Hematopoietic multipotent progenitor cell treated with erythropoietin and hydrocortisone succinate and interleukin-3 and kit ligand, for 8 days (in vitro differentiated cells): ENCODE data around the gene GET4.
A peak's percentile ranks its signal among the peaks of the same experiment; 100 is the strongest.

Experiments
- DNase-seq: peaks from one replicate; pipeline ENCODE4 v3.0.0-alpha.2; 2015

GET4 gene, protein sequence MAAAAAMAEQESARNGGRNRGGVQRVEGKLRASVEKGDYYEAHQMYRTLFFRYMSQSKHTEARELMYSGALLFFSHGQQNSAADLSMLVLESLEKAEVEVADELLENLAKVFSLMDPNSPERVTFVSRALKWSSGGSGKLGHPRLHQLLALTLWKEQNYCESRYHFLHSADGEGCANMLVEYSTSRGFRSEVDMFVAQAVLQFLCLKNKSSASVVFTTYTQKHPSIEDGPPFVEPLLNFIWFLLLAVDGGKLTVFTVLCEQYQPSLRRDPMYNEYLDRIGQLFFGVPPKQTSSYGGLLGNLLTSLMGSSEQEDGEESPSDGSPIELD

DNA sequence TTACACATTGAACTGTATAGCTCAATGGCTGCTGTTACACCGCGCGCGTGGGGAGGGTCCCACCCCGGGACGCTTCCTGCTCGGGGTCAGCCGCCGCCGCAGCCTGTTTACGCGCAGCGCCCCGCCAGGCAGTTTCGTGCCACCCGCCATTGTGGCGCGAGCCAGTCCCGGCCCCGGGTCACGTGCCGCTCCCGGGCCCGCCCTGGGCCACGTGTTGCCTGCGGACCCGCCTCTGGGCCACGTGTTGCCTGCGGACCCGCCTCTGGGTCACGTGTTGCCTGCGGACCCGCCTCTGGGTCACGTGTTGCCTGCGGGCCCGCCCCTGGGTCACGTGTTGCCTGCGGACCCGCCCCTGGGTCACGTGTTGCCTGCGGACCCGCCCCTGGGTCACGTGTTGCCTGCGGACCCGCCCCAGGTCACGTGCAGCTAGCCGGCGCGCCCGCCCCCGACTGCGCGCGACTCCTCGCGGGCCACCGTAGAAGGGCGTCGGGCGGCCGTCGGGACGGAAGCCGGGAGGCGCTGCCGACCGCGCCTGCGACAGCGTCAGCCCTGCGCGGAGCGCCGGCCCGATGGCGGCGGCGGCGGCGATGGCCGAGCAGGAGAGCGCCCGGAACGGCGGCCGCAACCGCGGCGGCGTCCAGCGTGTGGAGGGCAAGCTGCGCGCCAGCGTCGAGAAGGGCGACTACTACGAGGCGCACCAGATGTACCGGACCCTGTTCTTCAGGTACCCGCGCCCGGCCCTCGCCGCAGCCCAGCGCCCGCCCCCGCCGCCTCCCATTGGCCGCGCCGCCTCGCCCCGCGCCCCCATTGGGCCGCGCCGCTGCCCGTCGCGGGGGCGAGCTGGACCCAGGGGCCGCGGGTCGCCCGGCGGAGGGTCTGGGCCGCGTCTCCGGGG lies at the start of gene GET4:
TSS of gene GET4 (plus strand) at position 478 of the 895 bp plus-strand sequence. CDS start at position 570, 92 bp downstream.
- peak; percentile 92 for DNase-seq

DNA sequence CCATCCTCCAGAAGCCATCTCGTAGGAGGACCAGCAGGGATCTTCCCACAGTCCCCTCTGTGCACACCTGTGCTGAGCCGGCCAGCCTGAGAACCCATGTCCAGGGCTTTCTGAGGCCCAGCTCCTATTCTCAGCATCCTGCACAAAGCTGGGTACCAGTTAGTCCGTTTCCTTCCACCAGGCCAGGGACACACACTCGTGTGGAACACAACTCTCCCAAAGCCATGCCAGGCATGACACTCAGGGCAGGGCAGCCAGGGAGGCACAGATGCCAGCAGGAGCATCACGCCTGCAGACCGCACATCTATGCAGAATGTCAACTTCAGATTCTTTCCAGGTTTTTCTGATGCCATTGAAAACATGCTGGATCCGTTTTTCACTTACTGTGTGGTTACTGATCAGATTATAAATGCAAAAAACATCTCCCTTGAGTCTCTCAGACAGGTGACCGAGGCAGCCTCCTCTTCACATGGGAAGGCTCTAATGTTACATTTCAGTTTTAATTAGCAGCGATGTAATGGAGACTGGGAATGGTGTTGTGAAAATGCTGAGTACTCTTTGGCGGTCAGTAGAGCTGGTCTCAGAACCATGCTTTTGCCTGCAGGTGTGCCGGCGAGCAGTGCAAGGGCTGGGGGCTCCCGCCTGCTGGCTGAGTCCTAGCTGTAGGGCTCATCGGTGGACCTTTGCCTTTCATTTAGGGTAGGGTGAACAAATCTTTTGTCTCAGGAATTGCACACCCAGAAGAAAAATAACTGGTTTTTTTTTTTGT lies 47.4 kb upstream of the GET4 start:
- no peak for DNase-seq

DNA sequence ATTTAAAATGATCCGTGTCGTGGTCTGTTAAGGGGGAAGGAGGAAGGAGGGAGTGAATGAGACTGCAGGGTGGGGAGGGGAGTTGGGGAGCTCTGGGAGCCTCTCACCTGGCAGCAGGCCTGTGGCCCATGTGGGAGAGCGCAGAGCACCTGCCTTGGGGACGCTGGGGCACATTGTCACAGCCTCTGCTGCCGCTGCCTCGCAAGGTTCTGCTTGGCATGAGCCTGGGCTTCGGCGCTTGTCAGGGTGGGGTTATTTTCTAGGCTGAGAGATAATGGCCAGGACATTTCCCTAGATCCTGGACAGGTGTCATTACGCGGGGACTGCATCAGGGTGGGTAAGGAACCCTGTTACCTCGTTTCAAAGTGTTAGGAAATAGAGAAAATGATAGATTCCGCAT lies 46.3 kb upstream of the GET4 start:
- no peak for DNase-seq

DNA sequence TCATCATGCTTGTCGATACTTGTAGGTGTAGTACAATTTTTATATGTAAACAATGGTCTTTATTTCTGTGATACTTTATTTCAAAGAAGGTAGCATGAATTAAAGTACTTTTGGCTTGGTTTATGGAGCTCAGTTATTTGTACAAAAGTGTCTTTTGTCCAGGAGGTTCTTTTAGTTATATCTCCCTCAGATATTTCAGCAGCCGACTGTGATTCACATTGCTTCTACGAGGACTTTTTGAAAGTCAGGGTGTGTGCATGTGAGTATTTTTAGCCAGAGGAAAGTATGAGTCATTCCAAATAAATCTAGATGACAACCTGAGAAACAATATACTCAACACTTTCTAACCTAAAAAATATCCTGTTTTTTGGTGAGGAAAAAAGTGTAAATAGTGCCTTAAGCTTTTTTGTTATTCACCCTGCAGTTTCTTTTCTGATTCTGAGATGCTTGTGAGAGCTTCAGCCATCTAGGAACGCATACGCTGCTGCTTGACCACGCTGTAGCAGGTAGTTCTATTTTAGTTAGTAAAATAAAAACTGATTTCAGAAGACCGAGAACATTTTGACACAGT lies 44.7 kb upstream of the GET4 start:
- peak; percentile 46 for DNase-seq

DNA sequence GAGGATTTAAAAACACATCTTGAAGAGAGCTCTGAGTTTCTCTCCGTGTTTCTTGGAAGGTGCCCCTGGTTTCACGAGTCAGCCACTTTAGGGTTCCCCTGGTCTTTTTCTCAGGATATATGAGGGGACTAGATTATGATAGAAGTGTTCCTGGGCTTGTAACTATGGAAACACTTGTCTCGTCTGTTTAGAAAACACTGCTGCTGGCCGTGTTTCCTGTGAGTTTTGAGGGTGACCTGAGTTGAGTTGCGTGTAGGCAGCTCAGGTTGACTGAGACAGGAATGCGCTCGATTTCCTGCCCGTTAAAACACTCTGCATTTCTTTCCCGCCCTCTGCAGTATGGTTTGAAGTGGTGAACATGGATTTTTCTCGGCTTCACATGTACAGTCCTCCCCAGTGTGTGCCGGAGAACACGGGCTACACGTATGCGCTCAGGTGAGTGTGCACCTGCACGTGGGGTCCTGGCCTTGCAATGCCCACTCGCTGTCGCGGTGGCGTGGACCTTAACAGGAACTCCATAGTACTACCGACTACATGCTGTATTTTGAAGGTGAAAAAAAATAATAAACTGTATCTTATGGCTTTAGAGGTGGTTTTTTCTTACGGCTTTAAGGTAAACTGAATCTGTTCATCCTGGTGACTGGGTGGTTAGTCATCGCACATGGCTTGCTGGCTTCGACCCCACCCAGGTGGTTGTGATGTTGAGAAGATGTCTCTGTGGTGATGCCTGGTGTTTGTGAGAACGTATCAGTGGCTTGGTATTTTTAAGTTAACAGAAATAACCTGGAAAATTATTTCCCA lies 44.0 kb upstream of the GET4 start, which contains the start of gene SUN1:
TSS of gene SUN1 (plus strand) at position 310 of the 801 bp plus-strand sequence. CDS start at position 359, 49 bp downstream.
- DNase-seq = no peak

DNA sequence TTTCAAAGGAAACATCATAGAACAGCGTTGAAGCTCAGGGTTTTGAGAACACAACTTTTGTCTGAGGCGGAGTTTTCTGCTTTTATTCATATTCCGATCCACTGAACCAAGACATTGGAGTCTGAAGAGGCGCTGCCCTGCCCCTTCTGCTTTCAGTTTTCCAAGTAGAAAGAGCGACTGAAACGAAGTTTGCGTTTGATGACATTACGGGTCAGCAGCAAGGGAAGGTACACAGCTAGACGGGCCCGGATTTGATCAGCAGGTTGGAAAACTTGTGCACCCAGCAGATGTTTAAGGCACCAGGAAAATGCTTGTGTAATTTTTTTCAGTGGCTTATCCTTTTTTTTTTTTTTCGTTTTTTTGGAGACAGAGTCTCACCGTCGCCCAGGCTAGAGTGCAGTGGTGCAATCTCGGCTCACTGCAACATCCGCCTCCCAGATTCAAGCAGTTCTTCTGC lies 43.4 kb upstream of the GET4 start:
- no peak for DNase-seq

DNA sequence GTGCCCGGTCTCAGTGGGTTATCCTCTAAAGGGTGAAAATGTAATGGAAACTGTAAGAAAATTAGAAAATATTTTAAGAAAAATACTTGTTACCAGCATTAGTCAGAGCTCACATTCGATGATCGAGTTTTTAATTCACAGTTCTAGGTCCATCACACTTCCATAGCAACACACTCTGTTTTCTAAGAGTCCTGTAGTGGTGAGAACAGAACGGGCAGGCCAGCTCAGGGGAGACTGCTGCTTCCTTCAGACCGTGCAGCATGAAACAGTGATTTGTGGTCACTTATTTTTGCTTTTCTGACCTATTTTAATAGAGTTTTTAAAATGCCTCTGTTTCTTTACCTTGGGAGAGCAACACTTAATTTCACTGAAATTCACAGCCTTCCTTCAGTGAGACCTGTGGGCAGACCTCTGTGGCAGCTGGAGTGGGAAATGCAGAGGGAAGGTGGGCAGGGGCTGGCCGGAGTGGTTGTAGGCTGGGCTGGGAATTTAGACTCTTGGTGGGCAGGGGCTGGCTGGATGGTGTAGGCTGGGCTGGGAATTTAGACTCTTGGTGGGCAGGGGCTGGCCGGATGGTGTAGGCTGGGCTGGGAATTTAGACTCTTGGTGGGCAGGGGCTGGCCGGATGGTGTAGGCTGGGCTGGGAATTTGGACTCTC lies 42.6 kb upstream of the GET4 start:
- no peak for DNase-seq

DNA sequence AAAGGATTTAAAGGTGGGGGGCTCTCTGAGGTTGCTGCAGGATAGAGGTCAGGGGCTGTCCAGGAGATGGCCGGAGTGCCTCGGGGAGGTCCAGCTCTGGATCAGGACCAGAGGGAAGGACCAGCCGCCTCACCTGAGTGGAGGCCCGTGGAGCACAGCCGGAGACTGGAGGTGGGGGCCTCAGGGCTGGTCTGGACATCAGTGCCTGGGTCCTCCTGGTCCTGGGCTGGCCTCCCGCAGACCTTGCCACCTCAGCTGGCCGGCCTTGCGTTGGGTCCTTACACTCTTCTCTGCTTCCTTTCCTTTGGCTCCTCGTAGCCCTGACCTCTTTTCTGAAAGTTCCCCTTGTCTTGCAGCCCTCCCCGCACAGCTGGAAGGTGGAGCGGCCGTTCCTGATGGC lies 42.1 kb upstream of the GET4 start:
- DNase-seq = no peak

DNA sequence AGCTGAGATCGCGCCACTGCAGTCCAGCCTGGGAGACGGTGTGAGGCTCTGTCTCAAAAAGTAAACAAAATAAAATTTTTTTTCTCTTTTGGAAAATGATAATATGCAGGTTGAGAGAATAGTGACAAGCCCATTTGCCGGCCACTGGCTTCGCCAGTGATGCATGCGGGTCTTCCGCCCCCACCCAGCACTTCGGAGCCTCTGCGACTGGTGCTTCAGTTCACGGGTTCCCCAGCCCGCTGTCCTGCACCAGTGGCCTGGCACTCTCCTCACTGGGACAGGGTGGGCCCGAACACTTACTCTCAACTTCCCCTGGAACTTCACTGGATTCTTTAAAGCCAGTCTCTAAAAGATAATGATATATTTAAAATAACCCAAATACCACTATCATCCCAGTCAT lies 41.3 kb upstream of the GET4 start:
- no peak for DNase-seq

DNA sequence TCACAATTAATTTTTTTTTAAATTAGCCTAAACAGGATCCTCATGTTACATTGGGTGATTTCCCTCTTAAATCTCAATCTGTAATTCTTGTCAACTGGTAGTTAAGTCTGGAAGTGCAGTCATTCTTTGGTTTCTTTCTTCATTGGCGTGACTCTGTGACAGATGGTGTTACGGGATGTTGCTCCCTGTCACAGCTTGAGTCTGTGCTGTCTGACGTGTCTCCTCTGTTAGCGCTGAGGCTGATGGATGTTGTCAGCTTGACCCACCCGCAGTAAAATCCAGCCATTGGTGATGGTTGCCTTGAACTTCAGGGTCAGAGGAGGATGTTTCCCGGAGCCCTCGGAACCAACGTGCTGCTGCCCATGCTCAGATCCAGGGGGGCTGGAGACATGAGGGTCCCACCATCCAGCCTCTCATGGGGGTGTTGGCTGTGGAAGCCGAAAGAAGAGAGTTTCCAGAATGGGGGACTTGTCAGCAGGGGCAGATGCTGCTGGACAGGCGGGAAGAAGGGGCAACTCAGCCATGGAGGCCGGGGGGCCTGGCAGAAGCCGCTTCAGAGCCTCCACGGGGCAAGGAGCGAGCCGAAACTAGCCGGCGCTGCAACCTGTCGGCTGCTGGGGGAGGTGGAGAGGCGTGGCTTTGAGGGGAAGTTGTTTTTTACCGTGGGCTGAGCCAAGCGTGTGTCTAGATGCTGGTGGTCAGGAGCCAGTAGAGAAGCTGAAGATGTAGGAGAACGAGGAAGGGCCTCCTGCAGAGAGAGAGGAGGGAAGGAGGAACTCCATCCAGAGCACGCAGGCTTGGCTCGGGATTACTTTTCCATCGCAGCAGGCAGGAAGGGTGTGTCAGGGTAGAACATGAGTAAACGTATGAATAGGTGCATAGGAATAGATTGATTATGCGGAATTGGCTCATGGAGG lies 40.6 kb upstream of the GET4 start:
- DNase-seq = no peak

DNA sequence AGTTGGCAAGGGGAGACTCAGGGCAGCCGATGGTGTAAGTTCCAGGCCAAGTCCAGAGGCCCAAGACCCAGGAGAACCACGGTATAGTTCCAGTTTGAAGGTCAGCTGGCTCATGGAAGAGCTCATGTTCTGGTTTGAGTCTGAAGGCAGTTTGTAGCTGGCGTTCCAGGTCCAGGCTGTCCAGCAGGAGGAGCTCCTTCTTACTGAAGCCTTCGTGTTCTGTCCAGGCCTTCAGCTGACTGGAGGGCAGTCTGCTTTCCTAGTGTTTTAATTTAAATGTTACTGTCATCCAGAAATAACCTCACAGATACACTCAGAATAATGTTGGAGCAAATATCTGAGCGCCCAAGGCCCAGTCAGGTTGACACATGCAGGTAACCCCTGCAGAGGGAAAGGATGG lies 39.9 kb upstream of the GET4 start:
- peak; percentile 42 for DNase-seq

DNA sequence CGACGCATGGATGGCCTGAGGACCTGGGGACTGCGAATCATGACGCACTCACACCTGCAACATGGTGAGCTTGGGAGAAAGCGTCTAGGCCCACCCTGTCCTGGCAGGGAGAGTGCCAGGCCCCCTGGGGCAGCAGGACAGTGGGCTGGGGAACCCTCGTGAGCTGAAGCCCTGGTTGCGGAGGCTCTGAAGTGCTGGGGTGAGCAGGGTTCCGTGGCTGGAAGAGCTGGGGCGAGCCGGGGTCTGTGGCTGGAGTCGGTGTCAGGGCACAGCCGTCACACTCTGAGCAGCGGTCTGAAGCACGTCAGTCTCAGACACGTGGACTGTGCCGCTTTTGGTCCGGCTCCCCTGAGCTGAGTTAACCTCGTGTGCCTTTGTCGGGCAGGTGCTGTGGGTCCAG lies 39.4 kb upstream of the GET4 start:
- no peak for DNase-seq

DNA sequence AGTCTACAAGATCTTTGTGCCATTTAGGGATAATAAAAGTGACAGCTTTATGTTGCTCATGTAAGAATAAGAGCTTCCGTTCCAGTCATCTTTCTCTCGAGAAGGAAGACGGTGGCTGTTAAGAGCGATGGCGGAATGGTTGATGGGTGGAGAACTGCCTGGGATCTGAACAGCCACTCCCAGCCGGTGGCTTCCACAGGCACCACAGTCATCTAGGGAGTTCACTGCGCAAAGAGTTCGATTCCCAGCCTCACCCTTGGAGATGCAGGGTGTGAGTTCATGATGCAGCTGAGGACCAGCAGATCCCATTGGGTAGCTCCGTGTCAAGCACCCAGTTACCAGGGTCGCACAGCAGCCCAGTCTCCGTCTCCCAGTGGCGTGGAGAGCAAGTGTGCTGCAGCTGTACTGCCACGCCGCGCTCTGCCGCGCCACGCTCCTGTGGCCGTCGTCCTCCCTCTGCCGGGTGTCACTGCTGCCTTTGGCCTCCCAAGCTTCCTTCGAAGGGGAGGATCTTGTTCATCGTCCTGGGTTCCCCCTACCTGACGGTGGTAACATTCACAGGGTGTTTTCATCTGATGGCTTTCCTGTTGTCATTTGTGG lies 36.3 kb upstream of the GET4 start:
- DNase-seq = no peak

DNA sequence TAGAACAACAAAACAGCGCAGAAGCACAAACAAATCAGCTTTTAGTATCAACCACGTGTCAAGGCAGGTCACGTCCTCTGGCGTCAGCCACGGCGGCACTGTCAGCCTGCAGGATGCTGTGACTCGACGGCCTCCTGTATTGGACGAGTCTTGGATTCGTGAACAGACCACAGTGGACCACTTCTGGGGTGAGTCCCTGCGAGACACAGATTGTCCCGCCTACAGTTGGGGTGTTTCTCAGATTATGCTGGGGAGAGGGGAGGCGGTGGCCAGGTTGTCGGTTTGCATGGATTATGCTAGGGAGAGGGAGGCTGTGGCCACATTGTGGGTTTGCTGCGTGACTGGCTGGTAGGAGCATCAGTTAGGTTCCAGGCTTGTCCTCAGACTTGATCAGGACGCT lies 34.4 kb upstream of the GET4 start:
- DNase-seq = no peak

DNA sequence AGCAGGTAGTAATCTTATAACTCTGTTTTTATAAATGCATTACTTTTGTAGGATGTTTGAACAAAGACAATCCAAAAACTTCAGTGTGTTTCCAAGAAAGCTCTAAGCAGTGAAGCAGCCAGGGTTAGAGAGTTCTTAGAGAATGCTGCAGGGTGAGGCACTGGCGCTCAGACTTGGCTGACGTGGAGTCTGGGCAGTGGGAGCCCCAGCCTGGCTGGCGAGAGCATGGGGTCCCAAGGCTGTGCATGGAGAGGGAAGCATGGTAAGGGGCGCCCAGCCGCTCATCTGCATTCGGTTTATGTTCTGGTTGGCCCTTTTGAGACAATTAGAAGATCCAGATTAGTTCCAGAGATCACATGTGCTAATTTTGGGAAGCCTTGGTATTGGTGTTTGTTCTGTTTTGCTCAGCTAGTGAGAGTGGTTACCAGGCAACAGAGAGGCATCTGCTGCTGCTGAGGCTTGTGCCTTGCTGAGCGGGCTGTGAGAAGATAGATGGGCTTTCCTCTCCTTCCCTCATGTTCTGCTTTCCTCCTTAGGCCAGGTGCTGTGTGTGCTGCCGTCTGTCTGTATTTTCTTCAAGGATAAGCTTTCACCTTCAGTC lies 33.8 kb upstream of the GET4 start:
- no peak for DNase-seq

DNA sequence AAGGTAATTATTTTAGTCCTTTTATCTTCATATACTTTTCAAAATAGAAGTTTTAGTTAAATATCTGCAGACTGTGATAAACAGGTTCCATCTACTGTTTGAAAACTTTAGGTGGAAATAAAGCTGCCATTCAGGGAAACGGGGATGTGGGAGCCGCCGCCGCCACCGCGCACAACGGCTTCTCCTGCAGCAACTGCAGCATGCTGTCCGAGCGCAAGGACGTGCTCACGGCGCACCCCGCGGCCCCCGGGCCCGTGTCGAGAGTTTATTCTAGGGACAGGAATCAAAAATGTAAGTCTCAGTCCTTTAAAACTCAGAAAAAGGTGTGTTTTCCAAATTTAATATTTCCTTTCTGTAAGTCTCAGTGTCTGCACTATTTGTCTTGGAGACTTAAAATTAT lies 33.1 kb upstream of the GET4 start:
- no peak for DNase-seq

DNA sequence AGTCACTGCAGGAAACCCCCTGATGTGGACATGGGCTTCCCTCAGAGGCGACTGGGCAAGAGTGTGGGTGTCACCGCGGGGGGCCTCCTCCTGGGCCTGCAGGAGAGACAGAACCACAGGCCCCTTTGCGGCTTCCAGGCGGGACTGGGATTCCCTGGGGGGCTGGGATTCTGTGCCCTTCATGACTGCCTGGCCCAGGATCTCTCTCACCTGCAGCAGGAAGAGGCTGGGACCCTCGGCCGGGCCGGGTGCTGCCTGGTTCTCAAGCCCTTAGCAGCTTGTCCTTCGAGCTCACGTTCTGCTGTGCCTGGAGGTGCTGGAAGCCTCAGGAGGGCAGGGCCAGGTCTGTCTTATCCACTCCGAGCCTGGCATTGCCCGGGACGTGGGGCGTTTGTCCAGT lies 32.3 kb upstream of the GET4 start:
- no peak for DNase-seq

DNA sequence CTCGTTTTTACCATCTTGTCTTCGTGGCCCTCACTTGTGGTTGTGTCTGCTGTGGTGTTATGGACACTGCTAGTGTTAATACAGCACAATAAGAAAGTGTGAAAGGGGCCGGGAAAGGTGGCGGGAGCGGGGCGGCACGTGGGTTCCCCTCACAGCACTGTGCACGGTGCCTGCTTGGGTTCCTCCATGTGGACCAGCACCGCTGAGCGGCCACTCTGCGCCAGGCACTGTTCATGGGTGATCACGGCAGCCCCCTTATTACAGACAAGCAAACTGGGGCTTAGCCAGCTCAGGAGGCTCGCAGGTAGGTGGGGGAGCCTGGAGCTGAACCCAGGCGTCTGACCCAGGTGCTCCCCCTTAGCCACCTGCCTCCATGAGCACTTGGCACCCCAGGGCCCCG lies 31.8 kb upstream of the GET4 start:
- no peak for DNase-seq

DNA sequence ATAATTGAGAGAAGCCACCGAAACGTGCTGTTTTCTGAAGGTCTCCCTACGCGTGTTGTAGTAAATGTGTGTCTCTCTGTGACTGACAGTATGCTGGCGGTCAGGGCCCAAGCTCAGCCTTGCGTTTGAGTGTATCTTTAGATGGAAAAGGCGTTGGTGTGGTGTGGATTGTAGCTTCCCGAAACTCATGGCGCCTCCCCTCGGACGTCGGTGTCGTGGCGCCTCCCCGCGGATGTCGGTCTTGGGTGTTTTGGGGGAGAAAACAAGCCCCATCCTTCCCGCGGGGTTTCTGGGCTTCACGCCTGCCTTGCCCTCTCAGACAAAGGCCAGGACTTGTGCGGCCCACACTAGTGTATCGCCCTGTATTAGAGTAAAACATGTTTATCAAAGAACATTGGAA lies 31.3 kb upstream of the GET4 start:
- no peak for DNase-seq
